ENCODE measurements around the gene OR8K1. TPM values are rescaled to one million over a fixed set of nuclear protein-coding genes. Genes with fewer than 3 reads are reported as not detected.

OR8K1 gene
- total RNA-seq, 2 donors from 2014 or later, result 1.6 TPM; not detected in 1

DNA sequence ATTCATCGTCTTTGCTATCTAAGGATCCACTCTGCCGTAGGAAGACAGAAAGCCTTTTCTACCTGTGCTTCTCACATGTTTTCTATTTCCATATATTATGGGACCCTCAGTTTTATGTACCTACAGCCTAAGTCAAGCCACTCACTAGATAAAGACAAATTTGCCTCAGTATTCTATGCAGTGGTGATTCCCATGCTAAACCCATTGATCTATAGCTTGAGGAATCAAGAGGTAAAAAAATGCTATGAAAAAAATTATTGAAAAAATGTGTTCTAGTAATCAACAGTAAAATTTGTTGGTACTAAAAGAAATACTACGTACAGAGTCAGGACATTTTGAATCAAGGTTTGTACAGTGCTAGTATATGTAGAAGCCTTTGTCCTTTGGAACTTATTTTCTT, 48.5 kb downstream of the OR8K1 start:
- no peak for TF ChIP-seq POLR2A (IDR thresholded peaks at IDR 0.05)
- TF ChIP-seq POLR2AphosphoS5 (IDR thresholded peaks at IDR 0.05), result no peak
- TF ChIP-seq, protein P1, sequence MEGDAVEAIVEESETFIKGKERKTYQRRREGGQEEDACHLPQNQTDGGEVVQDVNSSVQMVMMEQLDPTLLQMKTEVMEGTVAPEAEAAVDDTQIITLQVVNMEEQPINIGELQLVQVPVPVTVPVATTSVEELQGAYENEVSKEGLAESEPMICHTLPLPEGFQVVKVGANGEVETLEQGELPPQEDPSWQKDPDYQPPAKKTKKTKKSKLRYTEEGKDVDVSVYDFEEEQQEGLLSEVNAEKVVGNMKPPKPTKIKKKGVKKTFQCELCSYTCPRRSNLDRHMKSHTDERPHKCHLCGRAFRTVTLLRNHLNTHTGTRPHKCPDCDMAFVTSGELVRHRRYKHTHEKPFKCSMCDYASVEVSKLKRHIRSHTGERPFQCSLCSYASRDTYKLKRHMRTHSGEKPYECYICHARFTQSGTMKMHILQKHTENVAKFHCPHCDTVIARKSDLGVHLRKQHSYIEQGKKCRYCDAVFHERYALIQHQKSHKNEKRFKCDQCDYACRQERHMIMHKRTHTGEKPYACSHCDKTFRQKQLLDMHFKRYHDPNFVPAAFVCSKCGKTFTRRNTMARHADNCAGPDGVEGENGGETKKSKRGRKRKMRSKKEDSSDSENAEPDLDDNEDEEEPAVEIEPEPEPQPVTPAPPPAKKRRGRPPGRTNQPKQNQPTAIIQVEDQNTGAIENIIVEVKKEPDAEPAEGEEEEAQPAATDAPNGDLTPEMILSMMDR (IDR thresholded peaks at IDR 0.05), result no peak
- no peak overlapping the region for H3K4me3 ChIP-seq
- H3K36me3 ChIP-seq, result no peaks in the 10 kb centered on the region
- DNase-seq (ENCODE audit: low spot score), result no peak
- intact Hi-C loops (cut with DNase I), result no loop called here
- H3K4me1 ChIP-seq (replicated peaks), result no peaks in the 10 kb centered on the region
- WGBS, result 83% methylated on average over 3 of the region's 3 CpGs
- H3K27me3 ChIP-seq (replicated peaks; ENCODE audit: insufficient read depth), result no peaks in the 10 kb centered on the region
- H3K27ac ChIP-seq, result no peak overlapping the region
- no peaks in the 10 kb centered on the region for H3K9me3 ChIP-seq

DNA sequence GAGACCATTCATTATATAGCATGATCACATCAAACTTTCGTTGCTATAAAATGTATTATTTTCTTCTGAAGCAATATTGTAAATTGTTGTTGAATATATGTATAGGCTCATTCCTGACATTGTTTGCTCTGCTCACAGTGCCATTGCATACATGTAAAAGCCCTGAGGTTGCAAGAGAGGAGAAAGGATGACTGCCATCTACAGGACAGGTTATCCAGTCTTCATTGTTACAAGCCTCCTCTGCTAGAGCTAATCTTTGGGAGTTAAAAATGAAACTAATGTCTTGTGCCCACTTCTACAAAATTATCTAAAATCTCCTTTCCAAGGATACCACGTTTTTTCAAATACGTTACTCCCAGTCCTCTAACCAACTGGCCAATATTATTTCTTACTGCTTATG, 50.2 kb downstream of the OR8K1 start:
- Histone ChIP-seq H3K4me3 (no peak overlapping the region), H3K36me3 (no peaks in the 10 kb centered on the region), H3K27ac (no peak overlapping the region), H3K9me3 (no peaks in the 10 kb centered on the region), H3K27me3 (replicated peaks; ENCODE audit: insufficient read depth) (no peaks in the 10 kb centered on the region), H3K4me1 (replicated peaks) (no peaks in the 10 kb centered on the region)
- WGBS, result 45% methylated on average over 3 of the region's 3 CpGs
- no peak for TF ChIP-seq POLR2AphosphoS5 (IDR thresholded peaks at IDR 0.05)
- TF ChIP-seq POLR2A (IDR thresholded peaks at IDR 0.05), result no peak
- TF ChIP-seq, protein P1 (IDR thresholded peaks at IDR 0.05), result no peak
- intact Hi-C loops (cut with DNase I), result no loop called here
- DNase-seq (ENCODE audit: low spot score), result no peak

Other genes with a start within 250 kb of the OR8K1 start
- gene OR8H2, start 242.4 kb upstream of the OR8K1 start, total RNA-seq, result under 1 TPM in 1 of 2 donors, not detected in 1; 0.57 TPM
- gene OR8H3, start 223.7 kb upstream of the OR8K1 start, total RNA-seq, result not detected
- gene OR8J3, start 205.8 kb upstream of the OR8K1 start, total RNA-seq, result not detected
- not detected for gene OR8K5, start 185.7 kb upstream of the OR8K1 start, total RNA-seq
- not detected for gene OR5J2, start 169.4 kb upstream of the OR8K1 start, total RNA-seq
- not detected for gene OR5T2, start 111.8 kb upstream of the OR8K1 start, total RNA-seq
- not detected for gene OR5T3, start 93.8 kb upstream of the OR8K1 start, total RNA-seq
- not detected for gene OR5T1, start 71.9 kb upstream of the OR8K1 start, total RNA-seq
- not detected for gene OR8H1, start 53.8 kb upstream of the OR8K1 start, total RNA-seq
- not detected for gene OR8K3, start 30.9 kb upstream of the OR8K1 start, total RNA-seq
- not detected for gene OR8J1, start 8.3 kb downstream of the OR8K1 start, total RNA-seq
- gene OR8U1, start 29.6 kb downstream of the OR8K1 start, total RNA-seq, result not detected
- gene OR5AL1, start 66.7 kb downstream of the OR8K1 start, total RNA-seq, result not detected
- gene OR5M3, start 127.3 kb downstream of the OR8K1 start, total RNA-seq, result not detected
- gene OR5M8, start 145.3 kb downstream of the OR8K1 start, total RNA-seq, result not detected
- gene OR5M11, start 197.2 kb downstream of the OR8K1 start, total RNA-seq, result not detected
- not detected for gene OR5M10, start 231.7 kb downstream of the OR8K1 start, total RNA-seq